ENCODE data around the gene VSTM4. TPM values are rescaled to one million over a fixed set of nuclear protein-coding genes. Genes with fewer than 3 reads are reported as not detected.

The VSTM4 gene
- total and polyA plus RNA-seq, 2 of the 4 experiments (the other 2 are of a cell fraction), result 2.4 to 2.9 TPM

DNA sequence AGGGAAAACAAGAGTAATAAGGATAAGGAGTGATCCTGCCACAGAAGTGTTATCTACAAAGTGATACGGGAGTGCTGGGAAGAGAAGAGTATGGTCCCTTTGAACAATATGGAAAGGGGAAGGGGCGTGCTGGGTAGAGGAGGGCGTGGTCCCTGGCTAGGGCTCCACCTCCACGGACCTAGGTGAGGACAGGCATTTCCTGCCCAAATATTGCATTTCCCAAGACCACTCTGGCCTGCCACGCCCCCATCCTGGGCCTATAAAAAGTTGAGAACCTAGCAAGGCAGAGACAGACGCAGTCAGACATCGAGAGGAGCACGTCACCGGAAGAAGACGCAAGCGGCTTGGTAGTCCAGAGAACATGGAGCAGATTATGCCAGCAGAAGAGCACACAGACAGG is 22.8 kb downstream of the VSTM4 start:
- no peak overlapping the region for H2AK9ac ChIP-seq (replicated peaks; ENCODE audit: low read depth, low read length, poor library complexity)
- 100% methylated on average over 7 of the region's 11 CpGs; no CpG with 5 or more reads in 1 of the 2 experiments for WGBS, 2 experiments (ENCODE audit: extremely low coverage in 2 of 2, insufficient read length in 1 of 2)
- ChIA-PET CTCF (no interaction called here), POLR2A (ENCODE audit: unreplicated experiment) (no interaction called here)
- H3K23ac ChIP-seq (ENCODE audit: low read depth, low read length), result no peak overlapping the region
- no peak overlapping the region for H3K14ac ChIP-seq (replicated peaks; ENCODE audit: low read depth, low read length)
- no peak overlapping the region for H2AFZ ChIP-seq (replicated peaks; ENCODE audit: low read length, poor library complexity)
- no peaks in the 10 kb centered on the region; a peak in 2 of 4 replicates for H3K79me1 ChIP-seq (ENCODE audit: low read depth in 1 of 2, low read length in 2 of 2)
- no TSS peak for BruUV-seq (replicated peaks)
- in situ Hi-C loops (cut with MboI; ENCODE audit: low sequenced_read_pairs), result no loop called here
- no peak overlapping the region for H4K5ac ChIP-seq (ENCODE audit: low read depth, low read length)
- no peaks in the 10 kb centered on the region; the same call in 1 of the 2 replicates for H3K36me3 ChIP-seq (ENCODE audit: control insufficient read depth, insufficient read depth, low read length)
- no peak overlapping the region for H4K91ac ChIP-seq (ENCODE audit: insufficient read depth, low read depth, low read length)
- no peak overlapping the region for H2BK120ac ChIP-seq (ENCODE audit: low read depth, low read length)
- H2BK15ac ChIP-seq (ENCODE audit: low read depth, low read length), result no peak overlapping the region
- no peak overlapping the region for H2BK5ac ChIP-seq (ENCODE audit: low read depth, low read length, poor library complexity, severe bottlenecking)
- no peaks in the 10 kb centered on the region for H3K27me3 ChIP-seq (ENCODE audit: control insufficient read depth, insufficient read depth, low read length)
- H4K8ac ChIP-seq (ENCODE audit: low read depth in 2 of 2, low read length in 2 of 2), result no peak overlapping the region
- H3K4me1 ChIP-seq (ENCODE audit: control insufficient read depth, insufficient read depth, low read length), result peaks cover 6% of the 10 kb centered on the region; the same call in 1 of the 2 replicates
- no peak overlapping the region for H3K56ac ChIP-seq (ENCODE audit: extremely low read depth, insufficient read depth, low read length)
- H2BK20ac ChIP-seq (ENCODE audit: low read depth, low read length), result no peak overlapping the region
- TF ChIP-seq, protein P1, sequence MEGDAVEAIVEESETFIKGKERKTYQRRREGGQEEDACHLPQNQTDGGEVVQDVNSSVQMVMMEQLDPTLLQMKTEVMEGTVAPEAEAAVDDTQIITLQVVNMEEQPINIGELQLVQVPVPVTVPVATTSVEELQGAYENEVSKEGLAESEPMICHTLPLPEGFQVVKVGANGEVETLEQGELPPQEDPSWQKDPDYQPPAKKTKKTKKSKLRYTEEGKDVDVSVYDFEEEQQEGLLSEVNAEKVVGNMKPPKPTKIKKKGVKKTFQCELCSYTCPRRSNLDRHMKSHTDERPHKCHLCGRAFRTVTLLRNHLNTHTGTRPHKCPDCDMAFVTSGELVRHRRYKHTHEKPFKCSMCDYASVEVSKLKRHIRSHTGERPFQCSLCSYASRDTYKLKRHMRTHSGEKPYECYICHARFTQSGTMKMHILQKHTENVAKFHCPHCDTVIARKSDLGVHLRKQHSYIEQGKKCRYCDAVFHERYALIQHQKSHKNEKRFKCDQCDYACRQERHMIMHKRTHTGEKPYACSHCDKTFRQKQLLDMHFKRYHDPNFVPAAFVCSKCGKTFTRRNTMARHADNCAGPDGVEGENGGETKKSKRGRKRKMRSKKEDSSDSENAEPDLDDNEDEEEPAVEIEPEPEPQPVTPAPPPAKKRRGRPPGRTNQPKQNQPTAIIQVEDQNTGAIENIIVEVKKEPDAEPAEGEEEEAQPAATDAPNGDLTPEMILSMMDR (conservative IDR thresholded peaks at IDR 0.05; ENCODE audit: low read depth, low read length), result no peak
- TF ChIP-seq RFX5 (IDR thresholded peaks at IDR 0.05; ENCODE audit: low read depth, low read length), result no peak
- TF ChIP-seq BHLHE40 (IDR thresholded peaks at IDR 0.05; ENCODE audit: low read depth, low read length), result no peak
- no peak for TF ChIP-seq CEBPB (IDR thresholded peaks at IDR 0.05; ENCODE audit: low read depth, low read length)
- TF ChIP-seq MAFK (IDR thresholded peaks at IDR 0.05; ENCODE audit: low read depth, low read length), result no peak
- TF ChIP-seq MAZ (IDR thresholded peaks at IDR 0.05; ENCODE audit: borderline replicate concordance, low read depth, low read length), result no peak
- TF ChIP-seq POLR2A (IDR thresholded peaks at IDR 0.05; ENCODE audit: low read depth, low read length), result no peak
- no peak for TF ChIP-seq RAD21 (IDR thresholded peaks at IDR 0.05; ENCODE audit: low read length)
- TF ChIP-seq NFE2L2 (IDR thresholded peaks at IDR 0.05; ENCODE audit: low read depth, low read length), result no peak
- TF ChIP-seq RCOR1 (IDR thresholded peaks at IDR 0.05; ENCODE audit: insufficient replicate concordance, low read length), result no peak
- TF ChIP-seq CHD1 (IDR thresholded peaks at IDR 0.05; ENCODE audit: low read depth, low read length), result no peak
- TF ChIP-seq FOS (IDR thresholded peaks at IDR 0.05; ENCODE audit: low read depth, low read length), result no peak
- TF ChIP-seq, protein P2, sequence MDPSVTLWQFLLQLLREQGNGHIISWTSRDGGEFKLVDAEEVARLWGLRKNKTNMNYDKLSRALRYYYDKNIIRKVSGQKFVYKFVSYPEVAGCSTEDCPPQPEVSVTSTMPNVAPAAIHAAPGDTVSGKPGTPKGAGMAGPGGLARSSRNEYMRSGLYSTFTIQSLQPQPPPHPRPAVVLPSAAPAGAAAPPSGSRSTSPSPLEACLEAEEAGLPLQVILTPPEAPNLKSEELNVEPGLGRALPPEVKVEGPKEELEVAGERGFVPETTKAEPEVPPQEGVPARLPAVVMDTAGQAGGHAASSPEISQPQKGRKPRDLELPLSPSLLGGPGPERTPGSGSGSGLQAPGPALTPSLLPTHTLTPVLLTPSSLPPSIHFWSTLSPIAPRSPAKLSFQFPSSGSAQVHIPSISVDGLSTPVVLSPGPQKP (IDR thresholded peaks at IDR 0.05; ENCODE audit: borderline replicate concordance, low read depth, low read length), result no peak
- TF ChIP-seq SMC3 (IDR thresholded peaks at IDR 0.05; ENCODE audit: low read depth, low read length), result no peak
- peaks cover 4% of the 10 kb centered on the region; the same call in 1 of the 2 replicates for H3K9me1 ChIP-seq (ENCODE audit: insufficient read depth, low read length)
- 0 out of 2 replicates have a peak, but pooled peaks cover 4% of the 10 kb centered on the region for H4K20me1 ChIP-seq (ENCODE audit: insufficient read depth, low read length)
- no peak overlapping the region for H3K4me2 ChIP-seq (ENCODE audit: low read depth, low read length)
- H3K9me3 ChIP-seq (ENCODE audit: control insufficient read depth, insufficient read depth, low read length), result no peaks in the 10 kb centered on the region; the same call in 1 of the 2 replicates
- H2AK5ac ChIP-seq (ENCODE audit: low read depth, low read length), result no peak overlapping the region
- DNase-seq (no peak), ATAC-seq (ENCODE audit: low read depth) (no peak)
- no peak overlapping the region for H3K4me3 ChIP-seq (ENCODE audit: insufficient read depth, low read depth, low read length)
- H3K18ac ChIP-seq (ENCODE audit: low read depth, low read length), result no peak overlapping the region
- dilution Hi-C loops (cut with HindIII; ENCODE audit: low sequenced_read_pairs, unreplicated experiment), result no loop called here
- intact Hi-C loops (cut with micrococcal nuclease), result no loop called here
- no peak overlapping the region for H3K27ac ChIP-seq (ENCODE audit: insufficient read depth, low read length)
- H3K9ac ChIP-seq (ENCODE audit: low read depth, low read length), result no peak overlapping the region
- H3K4ac ChIP-seq (ENCODE audit: low read depth, low read length), result no peak overlapping the region
